HEK293 (cell line): Measurements from ENCODE around the gene NDUFC2.

Experiments
- CTCF ChIA-PET: fragments of 350-600 bp; formaldehyde crosslinking; extraction: SDS; loops from one replicate; lab custom pipeline; 2021; ENCODE audit warnings: antibody characterized with exemption; lab: Yijun Ruan, JAX
- POLR2A ChIA-PET: fragments of 300-600 bp; formaldehyde crosslinking; extraction: SDS; loops from one replicate; lab custom pipeline; 2020; ENCODE audit warnings: antibody characterized with exemption, inconsistent platforms; lab: Yijun Ruan, JAX
- H3K27ac ChIP-seq: fragments of 200-500 bp; sonication (Bioruptor generic); 2 replicates; pipeline ENCODE4 v1.5.1; 2014; ENCODE audit warnings: low read depth, low read length, control low read depth, inconsistent platforms; ENCODE audit errors: extremely low read depth
- H3K36me3 ChIP-seq, 2 experiments: fragments of 200-500 bp in 1 of 2; sonication (Bioruptor generic) in 1 of 2; 1 replicate in 1 of 2; 2 replicates in 1 of 2; pipeline ENCODE4 v1.5.1; 2014 to 2017; ENCODE audit warnings: inconsistent platforms in 2 of 2, low read length in 2 of 2; ENCODE audit not compliant: control insufficient read depth in 2 of 2, insufficient read depth in 1 of 2
- H3K4me1 ChIP-seq: fragments of 200-500 bp; sonication (Bioruptor generic); 2 replicates; pipeline ENCODE4 v1.5.1; 2014; ENCODE audit warnings: mild to moderate bottlenecking, low read length, inconsistent platforms; ENCODE audit not compliant: control insufficient read depth, insufficient read depth
- H3K4me3 ChIP-seq: 2 replicates; pipeline ENCODE4 v1.5.1; 2011; ENCODE audit warnings: low read depth, mild to moderate bottlenecking, control low read depth, low read length, moderate library complexity
- H3K9me3 ChIP-seq: fragments of 200-500 bp; sonication (Bioruptor generic); 2 replicates; pipeline ENCODE4 v1.5.1; 2014; ENCODE audit warnings: low read depth, low read length, inconsistent platforms; ENCODE audit not compliant: control insufficient read depth, insufficient read depth
- BCL6B ChIP-seq: fragments of 450-650 bp; formaldehyde crosslinking; IDR thresholded peaks from 2 replicates; pipeline ENCODE4 v1.5.1; 2017; ENCODE audit warnings: missing biosample characterization, missing genetic modification characterization
- GLI2 ChIP-seq: fragments of 450-650 bp; formaldehyde crosslinking; IDR thresholded peaks from 2 replicates; pipeline ENCODE4; 2017; ENCODE audit warnings: missing biosample characterization, missing genetic modification characterization, low read depth, borderline replicate concordance
- HOXC10 ChIP-seq: sonication (generic); formaldehyde crosslinking; IDR thresholded peaks from 2 replicates; pipeline ENCODE4 v1.8.1; 2023; ENCODE audit warnings: mild to moderate bottlenecking, missing genetic modification reagents
- KLF10 ChIP-seq: fragments of 450-650 bp; IDR thresholded peaks from 2 replicates; pipeline ENCODE4 v1.5.1; 2018; ENCODE audit warnings: missing biosample characterization, mild to moderate bottlenecking, missing genetic modification characterization
- OVOL3 ChIP-seq: fragments of 450-650 bp; formaldehyde crosslinking; IDR thresholded peaks from 2 replicates; pipeline ENCODE4 v1.5.1; 2016; ENCODE audit warnings: missing biosample characterization, missing genetic modification characterization
- PRDM10 ChIP-seq: fragments of 450-650 bp; formaldehyde crosslinking; IDR thresholded peaks from 2 replicates; pipeline ENCODE4 v1.5.1; 2016; ENCODE audit warnings: missing biosample characterization, missing genetic modification characterization
- REPIN1 ChIP-seq: fragments of 450-650 bp; formaldehyde crosslinking; IDR thresholded peaks from 2 replicates; pipeline ENCODE4 v1.5.1; 2017; ENCODE audit warnings: missing biosample characterization, missing genetic modification characterization, low read depth
- REST ChIP-seq: fragments of 450-650 bp; formaldehyde crosslinking; IDR thresholded peaks from 2 replicates; pipeline ENCODE4 v1.5.1; 2016; ENCODE audit warnings: missing biosample characterization, missing genetic modification characterization
- TCF7L2 ChIP-seq: IDR thresholded peaks from 2 replicates; pipeline ENCODE4 v1.6.1; 2011; ENCODE audit warnings: low read depth, mild to moderate bottlenecking, inconsistent platforms, low read length, moderate library complexity, borderline replicate concordance
- ZBTB26 ChIP-seq: fragments of 450-650 bp; formaldehyde crosslinking; optimal IDR thresholded peaks from 2 replicates; pipeline ENCODE3; 2016; ENCODE audit warnings: missing biosample characterization, mild to moderate bottlenecking, missing genetic modification characterization
- ZNF112 ChIP-seq: fragments of 450-650 bp; formaldehyde crosslinking; IDR thresholded peaks from 2 replicates; pipeline ENCODE4 v1.5.0; 2017; ENCODE audit warnings: missing biosample characterization, missing genetic modification characterization
- ZNF138 ChIP-seq: fragments of 450-650 bp; formaldehyde crosslinking; IDR thresholded peaks from 2 replicates; pipeline ENCODE4 v1.5.1; 2016; ENCODE audit warnings: missing biosample characterization, missing genetic modification characterization, borderline replicate concordance
- ZNF184 ChIP-seq: fragments of 450-650 bp; IDR thresholded peaks from 2 replicates; pipeline ENCODE4 v1.5.1; 2018; ENCODE audit warnings: missing biosample characterization, mild to moderate bottlenecking, missing genetic modification characterization
- ZNF211 ChIP-seq: fragments of 450-650 bp; formaldehyde crosslinking; IDR thresholded peaks from 2 replicates; pipeline ENCODE4 v1.5.1; 2016; ENCODE audit warnings: low read depth, missing biosample characterization, missing genetic modification characterization
- ZNF274 ChIP-seq, 2 experiments: fragments of 200-500 bp in 1 of 2; fragments of 450-650 bp in 1 of 2; sonication (Bioruptor generic) in 1 of 2; formaldehyde crosslinking in 1 of 2; IDR thresholded peaks; 2 replicates each; pipeline versions ENCODE4 v1.5.1 to v1.6.1; 2014 to 2016; ENCODE audit warnings: borderline replicate concordance in 1 of 2, inconsistent platforms in 1 of 2, low read length in 1 of 2, missing biosample characterization in 1 of 2, missing genetic modification characterization in 1 of 2
- ZNF311 ChIP-seq: fragments of 450-650 bp; formaldehyde crosslinking; IDR thresholded peaks from 2 replicates; pipeline ENCODE4 v1.5.1; 2017; ENCODE audit warnings: missing biosample characterization, missing genetic modification characterization, borderline replicate concordance
- ZNF350 ChIP-seq: fragments of 450-650 bp; formaldehyde crosslinking; IDR thresholded peaks from 2 replicates; pipeline ENCODE4 v1.5.0; 2017; ENCODE audit warnings: missing biosample characterization, mild to moderate bottlenecking, missing genetic modification characterization
- ZNF362 ChIP-seq: fragments of 450-650 bp; formaldehyde crosslinking; IDR thresholded peaks from 2 replicates; pipeline ENCODE4 v1.5.1; 2016; ENCODE audit warnings: missing biosample characterization, missing genetic modification characterization
- ZNF37A ChIP-seq: fragments of 450-650 bp; IDR thresholded peaks from 2 replicates; pipeline ENCODE4 v1.5.1; 2018; ENCODE audit warnings: missing biosample characterization, missing genetic modification characterization
- ZNF48 ChIP-seq: fragments of 450-650 bp; formaldehyde crosslinking; IDR thresholded peaks from 2 replicates; pipeline ENCODE4 v1.5.1; 2016; ENCODE audit warnings: missing biosample characterization, missing genetic modification characterization
- ZNF514 ChIP-seq: fragments of 450-650 bp; formaldehyde crosslinking; IDR thresholded peaks from 2 replicates; pipeline ENCODE4 v1.5.1; 2016; ENCODE audit warnings: missing biosample characterization, missing genetic modification characterization
- ZNF560 ChIP-seq: fragments of 450-650 bp; formaldehyde crosslinking; IDR thresholded peaks from 2 replicates; pipeline ENCODE4 v1.5.1; 2017; ENCODE audit warnings: missing biosample characterization, missing genetic modification characterization, borderline replicate concordance
- ZNF596 ChIP-seq: fragments of 450-650 bp; IDR thresholded peaks from 2 replicates; pipeline ENCODE4 v1.5.0; 2018; ENCODE audit warnings: missing biosample characterization, mild to moderate bottlenecking, missing genetic modification characterization, moderate library complexity
- ZNF660 ChIP-seq: fragments of 450-650 bp; IDR thresholded peaks from 2 replicates; pipeline ENCODE4 v1.5.1; 2018; ENCODE audit warnings: missing biosample characterization, mild to moderate bottlenecking, missing genetic modification characterization
- ZNF785 ChIP-seq: fragments of 450-650 bp; formaldehyde crosslinking; IDR thresholded peaks from 2 replicates; pipeline ENCODE4 v1.5.1; 2016; ENCODE audit warnings: missing biosample characterization, missing genetic modification characterization
- ZNF792 ChIP-seq: fragments of 450-650 bp; formaldehyde crosslinking; IDR thresholded peaks from 2 replicates; pipeline ENCODE4 v1.5.1; 2016; ENCODE audit warnings: missing biosample characterization, missing genetic modification characterization
- ZNF830 ChIP-seq: fragments of 450-650 bp; IDR thresholded peaks from 2 replicates; pipeline ENCODE4 v1.5.0; 2018; ENCODE audit warnings: missing biosample characterization, missing genetic modification characterization, low read depth, mild to moderate bottlenecking, moderate library complexity
- ZXDB ChIP-seq: fragments of 450-650 bp; formaldehyde crosslinking; IDR thresholded peaks from 2 replicates; pipeline ENCODE4 v1.5.1; 2016; ENCODE audit warnings: missing biosample characterization, missing genetic modification characterization

Gene NDUFC2

GRCh38 chr11:78069465-78069864, 10.2 kb downstream of the NDUFC2 start:
- Histone ChIP-seq H3K4me3 (no peak overlapping the region), H3K36me3 (peaks cover 8 to 51% of the 10 kb centered on the region in 2 experiments), H3K27ac (no peak overlapping the region), H3K4me1 (no peaks in the 10 kb centered on the region), H3K9me3 (no peaks in the 10 kb centered on the region)
- ChIA-PET CTCF (interaction anchor here (1.7 kb wide), 1 partner anchor 495 kb away, joined by 6 read pairs; no protein-coding TSS in a partner anchor), POLR2A (no interaction called here)
- TF ChIP-seq OVOL3 (tag by site-specific recombination) (no peak), ZXDB (tag by site-specific recombination) (no peak), ZNF660 (tag by site-specific recombination) (0 out of 2 replicates have a peak, but pooled peaks have one; percentile 21), ZNF830 (tag by site-specific recombination) (no peak), ZNF792 (tag by site-specific recombination) (no peak), ZNF514 (tag by site-specific recombination) (no peak), ZNF274 (IDR thresholded peaks at IDR 0.05; ENCODE audit: low read length) (no peak), ZNF274 (tag by site-specific recombination; IDR thresholded peaks at IDR 0.05; ENCODE audit: borderline replicate concordance) (no peak), REPIN1 (tag by site-specific recombination) (no peak), ZNF560 (tag by site-specific recombination) (no peak), ZNF48 (tag by site-specific recombination) (no peak), ZNF362 (no peak), ZNF211 (tag by site-specific recombination) (no peak), ZBTB26 (tag by site-specific recombination) (no peak), BCL6B (tag by site-specific recombination) (0 out of 2 replicates have a peak, but pooled peaks have one; percentile 19), ZNF785 (tag by site-specific recombination) (no peak), GLI2 (tag by site-specific recombination) (no peak), ZNF37A (0 out of 2 replicates have a peak, but pooled peaks have one; percentile 43), ZNF184 (tag by site-specific recombination) (0 out of 2 replicates have a peak, but pooled peaks have one; percentile 68), TCF7L2 (no peak), ZNF350 (tag by site-specific recombination) (peak; percentile 71; the same call in 1 of the 2 replicates), ZNF596 (no peak), REST (tag by site-specific recombination) (no peak), PRDM10 (tag by site-specific recombination) (no peak), ZNF311 (tag by site-specific recombination) (no peak), KLF10 (0 out of 2 replicates have a peak, but pooled peaks have one; percentile 38), ZNF138 (tag by site-specific recombination) (no peak), ZNF112 (tag by site-specific recombination) (0 out of 2 replicates have a peak, but pooled peaks have one; percentile 32), HOXC10 (CRISPR knock-in tag) (no peak)
